HG03097 (cell line): ENCODE data around the gene C16orf82.

Experiments
- ATAC-seq: cut with Tn5 transposase; IDR thresholded peaks from one replicate; pipeline ENCODE4 v1.9.1; 2021; ENCODE audit not compliant: unreplicated experiment, low FRiP score

C16orf82 gene

DNA sequence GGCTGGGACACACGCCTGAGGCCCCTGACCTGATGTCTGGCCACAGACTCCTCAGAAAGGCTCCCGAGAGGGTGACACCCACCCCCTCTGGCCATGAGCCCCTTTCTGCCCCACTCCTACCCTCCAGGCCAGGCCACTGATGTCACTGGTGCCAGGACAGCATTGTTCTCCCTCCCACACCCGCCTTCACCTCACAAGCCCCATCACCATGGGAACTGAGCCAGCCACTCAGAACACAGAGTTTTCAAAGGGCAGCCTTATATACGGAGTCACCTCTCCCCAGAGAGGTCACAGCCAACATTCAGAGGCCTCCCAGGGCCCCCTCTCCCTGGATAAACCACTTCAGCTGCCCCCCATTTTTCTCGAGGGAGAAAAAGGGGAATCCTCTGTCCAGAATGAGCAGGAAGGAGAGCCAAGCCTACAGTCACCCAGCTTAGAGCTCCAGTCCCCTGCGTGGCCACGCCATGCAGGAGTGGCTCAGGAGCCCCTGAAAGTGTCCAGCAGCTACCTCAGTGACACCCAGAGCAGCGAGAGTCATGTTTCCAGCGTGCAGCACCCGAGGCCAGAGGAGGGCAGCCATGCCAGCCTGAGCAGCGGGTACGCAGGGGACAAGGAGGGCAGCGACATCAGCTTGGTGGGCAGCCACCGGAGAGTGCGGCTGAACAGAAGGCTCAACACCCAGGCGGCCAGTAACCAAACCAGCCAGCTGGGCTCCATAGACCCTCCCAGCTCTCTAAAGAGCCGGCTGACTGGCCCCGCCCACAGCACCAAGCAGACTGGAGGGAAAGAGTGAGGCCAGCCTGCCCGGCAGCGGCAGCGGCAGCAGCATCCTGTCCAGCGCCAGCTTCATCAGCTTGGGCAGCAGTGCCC, at the start of gene C16orf82:
C16orf82 (plus strand) TSS at position 260 of the 870 bp plus-strand sequence.
- no peak for ATAC-seq

- no peak for ATAC-seq
These were observed 46.7 kb upstream of the C16orf82 start for GRCh38 chr16:27020031-27020430.

GRCh38 chr16:27024010-27024409, 42.7 kb upstream of the C16orf82 start:
- ATAC-seq = no peak

GRCh38 chr16:27025581-27025980, 41.1 kb upstream of the C16orf82 start:
- no peak for ATAC-seq

GRCh38 chr16:27027971-27028370, 38.8 kb upstream of the C16orf82 start:
- no peak for ATAC-seq

DNA sequence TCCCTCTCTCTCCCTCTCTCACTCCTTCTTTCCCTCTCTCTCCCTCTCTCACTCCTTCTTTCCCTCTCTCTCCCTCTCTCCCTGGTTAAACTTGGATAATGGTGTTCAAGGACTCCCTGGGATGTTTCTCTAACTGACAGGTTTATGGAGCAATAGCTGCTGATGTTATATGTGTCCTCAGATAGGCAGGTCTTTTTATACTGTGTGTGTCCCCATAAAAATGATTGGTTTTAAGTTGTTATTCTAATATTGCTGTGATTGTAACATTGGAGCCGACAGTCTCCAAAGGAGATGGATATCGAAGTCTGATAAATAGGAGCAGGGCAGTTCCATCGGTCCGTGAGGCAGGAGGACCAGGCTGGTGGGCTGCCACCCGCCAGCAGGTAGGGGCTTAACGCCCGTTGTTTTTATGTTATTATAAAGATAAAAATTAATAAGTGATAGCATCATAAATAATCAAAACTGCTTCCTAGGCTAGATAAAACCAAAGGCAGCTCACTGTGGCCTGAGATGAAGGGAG, 38.1 kb upstream of the C16orf82 start:
- ATAC-seq = no peak

GRCh38 chr16:27029525-27029924, 37.2 kb upstream of the C16orf82 start:
- no peak for ATAC-seq

GRCh38 chr16:27033281-27033979, 33.3 kb upstream of the C16orf82 start:
- no peak for ATAC-seq

- ATAC-seq = no peak
These were observed 26.0 kb upstream of the C16orf82 start for GRCh38 chr16:27040732-27041131.

DNA sequence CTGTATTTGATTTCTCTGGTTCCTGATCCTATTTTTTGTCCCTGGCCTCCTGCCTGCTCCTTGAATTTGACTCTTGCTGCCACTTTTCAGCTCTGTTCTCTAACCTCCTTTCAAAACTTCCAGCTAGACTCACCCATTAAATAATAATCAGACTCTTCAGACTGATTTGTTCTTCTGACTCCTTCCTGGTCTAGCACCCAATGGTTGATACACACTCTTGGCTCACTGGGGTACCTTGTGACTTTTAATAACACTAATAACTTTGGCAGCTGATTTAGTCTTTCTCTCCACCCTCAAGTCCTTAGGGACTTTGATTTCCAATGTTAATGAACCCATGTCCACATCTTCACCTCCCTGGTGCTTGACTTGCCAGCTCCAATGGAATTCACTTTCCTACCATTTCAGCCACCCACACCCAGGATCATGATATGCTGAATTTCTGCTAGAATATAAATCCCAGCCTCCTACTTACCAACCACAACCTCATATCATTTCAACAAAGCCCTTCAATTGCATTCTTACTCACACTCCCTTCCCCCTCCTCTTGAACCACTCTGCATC, 19.7 kb upstream of the C16orf82 start:
- ATAC-seq = no peak

DNA sequence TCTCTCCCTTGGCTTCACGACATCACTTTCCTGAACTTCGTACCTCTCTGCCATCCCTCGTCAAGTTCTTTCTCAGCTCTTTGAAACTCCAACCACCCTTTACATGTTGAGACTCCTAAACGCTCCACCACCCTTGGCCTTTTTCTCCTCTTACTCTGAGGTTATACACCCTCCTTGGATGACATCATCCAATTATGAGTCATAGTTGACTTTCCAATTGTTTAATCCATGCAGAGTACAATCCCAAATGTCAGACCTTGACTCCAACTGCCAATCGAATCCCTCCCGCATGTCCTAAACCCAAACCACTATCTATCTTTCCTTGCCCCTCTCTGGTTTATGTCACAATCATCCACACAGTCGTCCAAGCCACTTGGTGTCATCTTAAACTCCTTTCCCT, 18.4 kb upstream of the C16orf82 start:
- ATAC-seq = no peak

DNA sequence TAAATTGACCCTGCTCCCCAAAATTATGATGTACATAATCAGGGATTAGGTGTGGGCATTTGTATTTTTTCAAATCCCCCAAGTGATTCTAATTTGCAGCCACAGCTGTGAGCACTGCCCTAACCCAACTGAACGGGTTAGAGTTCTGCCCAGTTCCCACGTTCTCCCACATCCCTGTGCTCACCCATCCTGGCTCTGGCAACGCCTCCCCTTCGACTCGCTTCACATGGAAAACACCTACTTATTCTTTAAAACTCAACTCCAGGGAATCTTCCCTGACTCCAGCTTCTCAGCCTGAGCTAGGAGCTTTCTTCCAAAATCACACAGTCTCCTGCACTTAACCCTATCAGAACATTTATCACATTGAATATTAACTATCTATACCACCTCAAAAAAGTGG, 17.6 kb upstream of the C16orf82 start:
- no peak for ATAC-seq

GRCh38 chr16:27052007-27052406, 14.7 kb upstream of the C16orf82 start:
- ATAC-seq = no peak

GRCh38 chr16:27053996-27054395, 12.7 kb upstream of the C16orf82 start:
- ATAC-seq = no peak

DNA sequence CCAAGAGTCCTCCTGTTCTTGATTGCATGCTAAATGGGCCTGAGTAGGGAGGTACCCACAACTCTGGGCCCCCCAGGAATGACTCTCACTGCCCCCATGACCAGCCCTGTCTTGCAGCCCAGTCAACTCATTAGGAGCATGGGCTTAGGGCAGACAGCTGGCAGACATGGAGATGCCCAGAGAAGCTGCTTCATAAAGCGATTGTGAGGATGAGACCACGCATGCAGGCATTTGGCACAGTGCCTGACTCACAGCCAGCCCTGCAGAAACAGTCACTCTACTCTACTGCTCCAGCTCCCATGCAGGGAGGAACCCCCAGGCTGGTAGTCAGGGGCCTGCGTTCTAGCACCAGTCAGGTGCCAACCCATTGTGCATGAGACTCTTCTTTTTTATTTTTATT, 8.4 kb upstream of the C16orf82 start:
- no peak for ATAC-seq

DNA sequence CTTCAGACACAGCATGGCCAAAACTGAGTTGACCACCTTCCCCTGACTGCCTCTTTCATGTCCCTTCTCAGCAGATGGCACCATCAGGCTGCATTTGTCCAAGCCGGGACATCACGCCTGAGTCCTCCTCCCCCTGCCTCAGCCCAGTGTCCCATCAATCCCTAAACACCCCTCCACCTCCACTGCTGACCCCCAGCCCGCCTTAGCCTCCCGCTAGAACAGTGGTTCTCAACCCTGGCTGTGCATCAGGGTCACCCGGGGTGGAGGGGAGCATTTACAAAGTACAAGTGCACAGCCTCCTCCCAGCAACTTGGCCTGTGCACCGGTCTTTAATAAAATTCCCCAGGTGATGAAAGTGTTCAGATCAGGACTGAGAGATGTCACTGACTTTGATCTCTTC, 4.0 kb downstream of the C16orf82 start:
- no peak for ATAC-seq

- ATAC-seq = no peak
These were observed 7.0 kb downstream of the C16orf82 start for GRCh38 chr16:27073733-27074132.

DNA sequence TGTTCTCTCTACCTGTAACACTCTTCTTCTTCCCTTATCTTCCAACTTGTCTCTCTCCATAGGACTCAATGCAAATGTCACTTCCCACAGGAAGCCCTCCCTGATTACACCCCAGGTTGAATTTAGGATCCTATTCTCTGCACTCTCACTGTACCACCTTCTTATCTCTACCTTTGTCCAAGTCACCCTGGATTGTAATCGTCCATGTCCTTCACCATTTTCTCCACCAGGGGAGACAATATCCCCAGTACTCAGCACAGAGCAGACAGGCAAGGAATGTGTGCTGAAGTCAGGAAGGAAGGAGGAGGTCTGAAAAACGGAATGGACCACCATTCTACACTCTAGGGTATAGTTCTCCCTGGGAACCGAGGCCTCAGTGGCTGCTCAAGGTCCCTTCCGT, 14.2 kb downstream of the C16orf82 start:
- ATAC-seq = no peak

DNA sequence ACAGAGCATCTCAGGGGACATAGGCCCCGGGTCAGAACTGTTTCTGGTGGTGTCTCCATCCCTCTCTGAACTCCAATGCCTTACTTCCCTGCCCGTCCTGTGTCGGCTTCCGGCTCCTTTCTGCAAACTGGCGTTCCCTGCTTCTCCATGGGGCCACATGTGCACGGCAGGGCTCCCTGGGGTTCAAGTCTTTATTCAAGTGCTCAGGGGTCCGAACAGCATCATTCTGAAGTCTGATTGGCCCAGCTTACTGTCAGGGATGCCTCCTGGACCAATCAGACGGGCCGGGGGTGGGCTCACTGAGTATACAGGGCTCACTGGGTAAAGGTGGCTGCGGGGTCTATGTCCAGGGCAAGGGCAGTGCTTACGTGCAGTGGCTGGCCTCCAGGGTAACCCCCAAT, 17.1 kb downstream of the C16orf82 start:
- ATAC-seq = no peak

GRCh38 chr16:27084307-27085028, 17.7 kb downstream of the C16orf82 start:
- ATAC-seq = no peak

DNA sequence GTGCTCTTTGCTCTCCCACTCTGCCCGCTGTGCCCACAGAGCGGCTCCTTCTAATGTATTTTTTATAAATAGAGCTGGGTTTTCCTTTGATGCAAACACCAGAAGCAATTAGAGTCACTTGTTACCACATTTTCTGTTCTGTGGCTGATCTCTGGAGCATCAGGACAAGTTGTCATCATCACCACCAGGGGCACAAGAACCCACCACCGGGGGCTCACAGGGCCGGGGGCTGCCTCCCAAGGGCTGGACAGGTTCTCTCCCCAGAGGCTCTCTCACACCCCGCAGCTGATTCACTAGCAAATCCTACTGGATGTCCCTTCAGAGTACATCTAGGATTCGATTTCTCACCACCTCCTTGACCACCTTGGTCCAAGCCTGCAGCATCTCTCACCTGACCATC, 18.5 kb downstream of the C16orf82 start:
- ATAC-seq = no peak
